HEK293 (cell line): ENCODE data around the gene E2F1.

Source experiments
- GFI1B ChIP-seq: fragments of 450-650 bp; formaldehyde crosslinking; IDR thresholded peaks from 2 replicates; pipeline ENCODE4 v1.5.1; 2016; ENCODE audit warnings: missing biosample characterization, missing genetic modification characterization
- HIC1 ChIP-seq: fragments of 450-650 bp; formaldehyde crosslinking; IDR thresholded peaks from 2 replicates; pipeline ENCODE4 v1.5.1; 2016; ENCODE audit warnings: missing biosample characterization, missing genetic modification characterization
- PRDM1 ChIP-seq: fragments of 450-650 bp; formaldehyde crosslinking; IDR thresholded peaks from 2 replicates; pipeline ENCODE4; 2016; ENCODE audit warnings: missing biosample characterization, missing genetic modification characterization
- PRDM6 ChIP-seq: fragments of 450-650 bp; formaldehyde crosslinking; IDR thresholded peaks from 2 replicates; pipeline ENCODE4 v1.5.1; 2017; ENCODE audit warnings: missing biosample characterization, missing genetic modification characterization
- REPIN1 ChIP-seq: fragments of 450-650 bp; formaldehyde crosslinking; IDR thresholded peaks from 2 replicates; pipeline ENCODE4 v1.5.1; 2017; ENCODE audit warnings: missing biosample characterization, missing genetic modification characterization, low read depth
- YY2 ChIP-seq: fragments of 450-650 bp; formaldehyde crosslinking; IDR thresholded peaks from 2 replicates; pipeline ENCODE4 v1.5.1; 2016; ENCODE audit warnings: missing biosample characterization, missing genetic modification characterization
- ZBTB10 ChIP-seq: fragments of 450-650 bp; formaldehyde crosslinking; IDR thresholded peaks from 2 replicates; pipeline ENCODE4 v1.5.1; 2016; ENCODE audit warnings: missing biosample characterization, missing genetic modification characterization
- ZNF202 ChIP-seq: fragments of 450-650 bp; formaldehyde crosslinking; IDR thresholded peaks from 2 replicates; pipeline ENCODE4 v1.5.1; 2016; ENCODE audit warnings: missing biosample characterization, missing genetic modification characterization, borderline replicate concordance
- ZNF239 ChIP-seq: fragments of 450-650 bp; formaldehyde crosslinking; IDR thresholded peaks from 2 replicates; pipeline ENCODE4 v1.5.1; 2016; ENCODE audit warnings: missing biosample characterization, missing genetic modification characterization
- ZNF645 ChIP-seq: fragments of 450-650 bp; formaldehyde crosslinking; IDR thresholded peaks from 2 replicates; pipeline ENCODE4; 2016; ENCODE audit warnings: missing biosample characterization, missing genetic modification characterization
- ZNF654 ChIP-seq: fragments of 450-650 bp; formaldehyde crosslinking; IDR thresholded peaks from 2 replicates; pipeline ENCODE4 v1.5.1; 2016; ENCODE audit warnings: low read depth, missing biosample characterization, missing genetic modification characterization
- ZNF670 ChIP-seq: fragments of 450-650 bp; formaldehyde crosslinking; IDR thresholded peaks from 2 replicates; pipeline ENCODE4 v1.5.1; 2016; ENCODE audit warnings: missing biosample characterization, missing genetic modification characterization, low read depth
- ZNF830 ChIP-seq: fragments of 450-650 bp; IDR thresholded peaks from 2 replicates; pipeline ENCODE4 v1.5.0; 2018; ENCODE audit warnings: missing biosample characterization, missing genetic modification characterization, low read depth, mild to moderate bottlenecking, moderate library complexity
- ZSCAN16 ChIP-seq: fragments of 450-650 bp; formaldehyde crosslinking; IDR thresholded peaks from 2 replicates; pipeline ENCODE4 v1.5.1; 2016; ENCODE audit warnings: missing biosample characterization, missing genetic modification characterization
- TF ChIP-seq, protein P1 (sequence below): fragments of 450-650 bp; formaldehyde crosslinking; IDR thresholded peaks from 2 replicates; pipeline ENCODE4 v1.5.1; 2017; ENCODE audit warnings: missing biosample characterization, missing genetic modification characterization
- TF ChIP-seq, protein P2 (sequence below): fragments of 450-650 bp; formaldehyde crosslinking; IDR thresholded peaks from 2 replicates; pipeline ENCODE4 v1.5.1; 2016; ENCODE audit warnings: missing biosample characterization, missing genetic modification characterization
- TF ChIP-seq, protein P3 (sequence below): fragments of 450-650 bp; formaldehyde crosslinking; IDR thresholded peaks from 2 replicates; pipeline ENCODE4 v1.5.1; 2016; ENCODE audit warnings: missing biosample characterization, missing genetic modification characterization
- TF ChIP-seq, protein P4 (sequence below): fragments of 450-650 bp; formaldehyde crosslinking; IDR thresholded peaks from 2 replicates; pipeline ENCODE4 v1.5.1; 2016; ENCODE audit warnings: missing biosample characterization, missing genetic modification characterization

The E2F1 gene

DNA sequence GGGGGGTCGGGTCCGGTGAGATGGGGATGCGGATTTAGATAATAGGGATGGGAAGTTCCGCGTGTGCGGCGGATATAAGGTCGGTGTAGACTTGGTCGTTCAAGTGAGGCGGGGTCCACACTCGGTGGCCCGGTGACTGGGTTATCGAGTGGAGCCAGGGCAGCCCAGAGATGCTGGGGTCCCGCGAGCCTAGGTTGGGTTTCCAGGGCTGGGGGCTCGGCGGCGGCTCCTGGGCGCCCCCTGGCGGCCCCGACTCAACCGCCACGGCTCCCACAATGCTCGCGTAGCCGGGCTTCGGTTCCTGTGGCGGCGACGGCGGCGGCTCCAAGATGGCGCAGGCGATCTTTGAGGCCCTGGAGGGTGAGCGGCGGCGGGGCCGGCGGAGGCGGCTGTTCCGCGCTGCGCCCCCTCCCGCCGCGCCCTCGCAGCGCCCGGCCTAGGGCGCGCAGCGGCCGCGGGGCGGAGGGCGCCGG is 45.5 kb upstream of the E2F1 start, which contains the start of gene ZNF341 (continued):
- TF ChIP-seq PRDM1 (tag by site-specific recombination) (no peak), ZNF202 (tag by site-specific recombination) (no peak), HIC1 (tag by site-specific recombination) (no peak), REPIN1 (0 out of 2 replicates have a peak, but pooled peaks have one; percentile 49), ZNF830 (tag by site-specific recombination) (no peak), ZNF670 (no peak), ZNF654 (tag by site-specific recombination) (peak; percentile 52), ZNF645 (no peak), YY2 (tag by site-specific recombination) (peak; percentile 63), ZBTB10 (tag by site-specific recombination) (peak; percentile 74), ZNF239 (tag by site-specific recombination) (peak; percentile 58; the same call in 1 of the 2 replicates), GFI1B (tag by site-specific recombination) (no peak), PRDM6 (no peak), ZSCAN16 (tag by site-specific recombination) (no peak)
- TF ChIP-seq, protein P1, sequence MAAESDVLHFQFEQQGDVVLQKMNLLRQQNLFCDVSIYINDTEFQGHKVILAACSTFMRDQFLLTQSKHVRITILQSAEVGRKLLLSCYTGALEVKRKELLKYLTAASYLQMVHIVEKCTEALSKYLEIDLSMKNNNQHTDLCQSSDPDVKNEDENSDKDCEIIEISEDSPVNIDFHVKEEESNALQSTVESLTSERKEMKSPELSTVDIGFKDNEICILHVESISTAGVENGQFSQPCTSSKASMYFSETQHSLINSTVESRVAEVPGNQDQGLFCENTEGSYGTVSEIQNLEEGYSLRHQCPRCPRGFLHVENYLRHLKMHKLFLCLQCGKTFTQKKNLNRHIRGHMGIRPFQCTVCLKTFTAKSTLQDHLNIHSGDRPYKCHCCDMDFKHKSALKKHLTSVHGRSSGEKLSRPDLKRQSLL (tag by site-specific recombination), result no peak
- TF ChIP-seq, protein P2, sequence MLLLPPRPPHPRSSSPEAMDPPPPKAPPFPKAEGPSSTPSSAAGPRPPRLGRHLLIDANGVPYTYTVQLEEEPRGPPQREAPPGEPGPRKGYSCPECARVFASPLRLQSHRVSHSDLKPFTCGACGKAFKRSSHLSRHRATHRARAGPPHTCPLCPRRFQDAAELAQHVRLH (tag by site-specific recombination), result no peak
- TF ChIP-seq, protein P3, sequence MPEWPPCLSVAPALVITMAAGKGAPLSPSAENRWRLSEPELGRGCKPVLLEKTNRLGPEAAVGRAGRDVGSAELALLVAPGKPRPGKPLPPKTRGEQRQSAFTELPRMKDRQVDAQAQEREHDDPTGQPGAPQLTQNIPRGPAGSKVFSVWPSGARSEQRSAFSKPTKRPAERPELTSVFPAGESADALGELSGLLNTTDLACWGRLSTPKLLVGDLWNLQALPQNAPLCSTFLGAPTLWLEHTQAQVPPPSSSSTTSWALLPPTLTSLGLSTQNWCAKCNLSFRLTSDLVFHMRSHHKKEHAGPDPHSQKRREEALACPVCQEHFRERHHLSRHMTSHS, result no peak
- TF ChIP-seq, protein P4, sequence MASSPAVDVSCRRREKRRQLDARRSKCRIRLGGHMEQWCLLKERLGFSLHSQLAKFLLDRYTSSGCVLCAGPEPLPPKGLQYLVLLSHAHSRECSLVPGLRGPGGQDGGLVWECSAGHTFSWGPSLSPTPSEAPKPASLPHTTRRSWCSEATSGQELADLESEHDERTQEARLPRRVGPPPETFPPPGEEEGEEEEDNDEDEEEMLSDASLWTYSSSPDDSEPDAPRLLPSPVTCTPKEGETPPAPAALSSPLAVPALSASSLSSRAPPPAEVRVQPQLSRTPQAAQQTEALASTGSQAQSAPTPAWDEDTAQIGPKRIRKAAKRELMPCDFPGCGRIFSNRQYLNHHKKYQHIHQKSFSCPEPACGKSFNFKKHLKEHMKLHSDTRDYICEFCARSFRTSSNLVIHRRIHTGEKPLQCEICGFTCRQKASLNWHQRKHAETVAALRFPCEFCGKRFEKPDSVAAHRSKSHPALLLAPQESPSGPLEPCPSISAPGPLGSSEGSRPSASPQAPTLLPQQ, result peak; percentile 32; the same call in 1 of the 2 replicates
